H1 (cell line): ENCODE results near the gene MGMT. TPM values are rescaled to one million over a fixed set of nuclear protein-coding genes. Genes with fewer than 3 reads are reported as not detected.

Experiments
- CTCF ChIA-PET: fragments of 300-600 bp; sonication (Branson Sonifier 250); formaldehyde crosslinking; loops from one replicate; lab custom pipeline; 2021; ENCODE audit not compliant: partially characterized antibody; lab: Charles Lee
- POLR2A ChIA-PET: fragments of 300-600 bp; sonication (Branson Sonifier 250); formaldehyde crosslinking; loops from one replicate; lab custom pipeline; 2021; ENCODE audit warnings: inconsistent platforms; ENCODE audit not compliant: partially characterized antibody; lab: Charles Lee
- DNase-seq, 2 experiments: peaks; one replicate each; pipeline versions ENCODE4 v3.0.0 to v3.0.0-alpha.2; 2010 to 2022; ENCODE audit warnings: low spot score in 2 of 2, low read depth in 1 of 2, mixed read lengths in 1 of 2
- FAIRE-seq: peaks from 2 replicates; lab custom pipeline; 2011; peaks lifted over from hg19 to GRCh38; lab: Jason Lieb, UNC
- H2AFZ ChIP-seq: 2 replicates; pipeline ENCODE4 v1.8.1; 2012; ENCODE audit warnings: low read length, inconsistent platforms
- H2AK5ac ChIP-seq: 2 replicates; pipeline ENCODE4 v1.6.1; 2013; ENCODE audit warnings: low read depth, low read length
- H2BK120ac ChIP-seq: replicated peaks from 2 replicates; pipeline ENCODE3; 2013; ENCODE audit warnings: low read depth, low read length, inconsistent platforms
- H2BK12ac ChIP-seq: 2 replicates; pipeline ENCODE4 v1.6.1; 2013; ENCODE audit warnings: low read depth, low read length
- H2BK15ac ChIP-seq: 2 replicates; pipeline ENCODE4 v1.6.1; 2013; ENCODE audit warnings: low read length
- H2BK20ac ChIP-seq: 2 replicates; pipeline ENCODE4 v1.6.1; 2013; ENCODE audit warnings: low read length
- H2BK5ac ChIP-seq: 2 replicates; pipeline ENCODE4 v1.6.1; 2013; ENCODE audit warnings: low read depth, low read length
- H3K14ac ChIP-seq: 2 replicates; pipeline ENCODE4 v1.6.1; 2013; ENCODE audit warnings: inconsistent platforms; ENCODE audit not compliant: insufficient read length
- H3K18ac ChIP-seq: 2 replicates; pipeline ENCODE4 v1.6.1; 2013; ENCODE audit warnings: low read length; ENCODE audit errors: extremely low read depth
- H3K23ac ChIP-seq: 2 replicates; pipeline ENCODE4 v1.6.1; 2013; ENCODE audit warnings: inconsistent platforms; ENCODE audit not compliant: insufficient read length
- H3K23me2 ChIP-seq: 2 replicates; pipeline ENCODE4 v1.6.1; 2013; ENCODE audit warnings: low read depth, low read length
- H3K27ac ChIP-seq: 2 replicates; pipeline ENCODE4 v1.6.1; 2011; ENCODE audit warnings: low read depth, low read length, inconsistent platforms
- H3K27me3 ChIP-seq, 4 experiments: replicated peaks in 1 of 4; 1 replicate in 1 of 4; 2 replicates in 3 of 4; pipeline versions ENCODE4 v1.6.1 to v1.8.1; 2011 to 2013; ENCODE audit warnings: low read length in 3 of 4, mild to moderate bottlenecking in 3 of 4, inconsistent platforms in 2 of 4, mixed read lengths in 2 of 4, moderate library complexity in 1 of 4; ENCODE audit not compliant: control insufficient read depth in 3 of 4, insufficient read depth in 3 of 4; ENCODE audit errors: extremely low read depth in 1 of 4
- H3K36me3 ChIP-seq, 4 experiments: 2 replicates each; pipeline versions ENCODE4 v1.6.1 to v1.8.1; 2011 to 2013; ENCODE audit warnings: mild to moderate bottlenecking in 4 of 4, low read length in 3 of 4, moderate library complexity in 2 of 4, control low read depth in 1 of 4, inconsistent platforms in 1 of 4; ENCODE audit not compliant: insufficient read depth in 4 of 4, control insufficient read depth in 2 of 4
- H3K4ac ChIP-seq: replicated peaks from 2 replicates; pipeline ENCODE3; 2013; ENCODE audit warnings: low read length, low read depth, mixed read lengths, inconsistent platforms; ENCODE audit not compliant: insufficient read length
- H3K4me1 ChIP-seq, 4 experiments: replicated peaks in 1 of 4; 1 replicate in 1 of 4; 2 replicates in 3 of 4; pipeline versions ENCODE4 v1.6.1 to v1.8.1; 2011 to 2013; ENCODE audit warnings: low read length in 3 of 4, inconsistent platforms in 2 of 4, mixed read lengths in 1 of 4; ENCODE audit not compliant: insufficient read depth in 4 of 4, control insufficient read depth in 3 of 4
- H3K4me2 ChIP-seq, 2 experiments: 2 replicates each; pipeline versions ENCODE4 v1.6.1 to v1.8.1; 2011 to 2013; ENCODE audit warnings: low read depth in 2 of 2, low read length in 2 of 2, control low read depth in 1 of 2, inconsistent platforms in 1 of 2, mild to moderate bottlenecking in 1 of 2; ENCODE audit not compliant: insufficient read depth in 1 of 2
- H3K4me3 ChIP-seq, 4 experiments: fragments of 200-600, 300-600 bp in 1 of 4; sonication (generic), shearing (Covaris generic), sonication (Bioruptor Twin) in 1 of 4; 2 replicates each; pipeline versions ENCODE4 v1.5.1 to v1.8.1; 2011 to 2016; ENCODE audit warnings: low read length in 4 of 4, low read depth in 3 of 4, control low read depth in 2 of 4, inconsistent platforms in 2 of 4, mild to moderate bottlenecking in 2 of 4, mixed read lengths in 1 of 4, moderate library complexity in 1 of 4; ENCODE audit not compliant: insufficient read depth in 2 of 4; ENCODE audit errors: extremely low read depth in 1 of 4
- H3K56ac ChIP-seq: replicated peaks from 2 replicates; pipeline ENCODE3; 2013; ENCODE audit warnings: low read depth, mild to moderate bottlenecking, mixed read lengths, low read length, inconsistent platforms; ENCODE audit not compliant: insufficient read length
- H3K79me1 ChIP-seq: 2 replicates; pipeline ENCODE4 v1.6.1; 2013; ENCODE audit warnings: low read depth, low read length, control low read depth
- H3K79me2 ChIP-seq, 2 experiments: 2 replicates each; pipeline versions ENCODE4 v1.6.1 to v1.8.1; 2012 to 2013; ENCODE audit warnings: low read length in 2 of 2, mild to moderate bottlenecking in 2 of 2, inconsistent platforms in 1 of 2; ENCODE audit not compliant: insufficient read depth in 2 of 2, control insufficient read depth in 1 of 2
- H3K9ac ChIP-seq, 4 experiments: replicated peaks in 1 of 4; 1 replicate in 1 of 4; 2 replicates in 3 of 4; pipeline versions ENCODE4 v1.6.1 to v1.8.1; 2011 to 2013; ENCODE audit warnings: low read depth in 3 of 4, low read length in 3 of 4, control low read depth in 2 of 4, mild to moderate bottlenecking in 2 of 4, moderate library complexity in 2 of 4, inconsistent platforms in 1 of 4; ENCODE audit errors: extremely low read depth in 1 of 4
- H3K9me3 ChIP-seq, 2 experiments: 2 replicates each; pipeline versions ENCODE4 v1.6.1 to v1.8.1; 2012 to 2013; ENCODE audit warnings: mild to moderate bottlenecking in 2 of 2, moderate library complexity in 2 of 2, control low read depth in 1 of 2, inconsistent platforms in 1 of 2, low read depth in 1 of 2, low read length in 1 of 2, mixed read lengths in 1 of 2; ENCODE audit not compliant: insufficient read depth in 2 of 2
- H4K20me1 ChIP-seq, 2 experiments: replicated peaks in 1 of 2; 2 replicates each; pipeline versions ENCODE3 to v1.8.1; 2011 to 2013; ENCODE audit warnings: inconsistent platforms in 2 of 2, low read length in 2 of 2, mild to moderate bottlenecking in 1 of 2; ENCODE audit not compliant: insufficient read depth in 2 of 2, control insufficient read depth in 1 of 2
- H4K5ac ChIP-seq: 2 replicates; pipeline ENCODE4 v1.6.1; 2013; ENCODE audit warnings: low read length, low read depth, mixed read lengths, inconsistent platforms; ENCODE audit not compliant: insufficient read length
- H4K8ac ChIP-seq: 2 replicates; pipeline ENCODE4 v1.8.0; 2013; ENCODE audit warnings: mild to moderate bottlenecking, moderate library complexity, low read length, inconsistent platforms; ENCODE audit not compliant: insufficient read depth; ENCODE audit errors: extremely low read depth
- H4K91ac ChIP-seq: replicated peaks from 2 replicates; pipeline ENCODE3; 2013; ENCODE audit warnings: low read length, mixed read lengths, inconsistent platforms; ENCODE audit not compliant: insufficient read length
- BRCA1 ChIP-seq: IDR thresholded peaks from 2 replicates; pipeline ENCODE4 v1.6.1; 2012; ENCODE audit warnings: low read depth, low read length, improper control_type of control experiment
- EGR1 ChIP-seq: IDR thresholded peaks from 2 replicates; pipeline ENCODE4 v1.6.1; 2011; ENCODE audit warnings: low read depth, low read length, borderline replicate concordance
- JUND ChIP-seq: IDR thresholded peaks from 2 replicates; pipeline ENCODE4 v1.6.1; 2011; ENCODE audit warnings: mild to moderate bottlenecking, improper control_type of control experiment, low read length
- KDM4A ChIP-seq: IDR thresholded peaks from one replicate; pipeline ENCODE4 v1.7.1; 2012; ENCODE audit warnings: low read depth, mild to moderate bottlenecking, moderate library complexity, low read length, inconsistent platforms; ENCODE audit not compliant: severe bottlenecking
- NRF1 ChIP-seq: IDR thresholded peaks from 2 replicates; pipeline ENCODE4 v1.6.1; 2011; ENCODE audit warnings: mild to moderate bottlenecking, low read depth, low read length, improper control_type of control experiment
- WGBS, 2 experiments: shearing (Covaris generic) in 1 of 2; methylation state at CpG; one replicate each; pipeline versions ENCODE4 v1.1.6 to v1.1.7; 2013 to 2015; ENCODE audit warnings: low lambda C conversion rate in 2 of 2, mixed read lengths in 2 of 2, inconsistent platforms in 1 of 2, low coverage in 1 of 2, missing lambda C conversion rate in 1 of 2; ENCODE audit not compliant: insufficient replicate concordance in 2 of 2, insufficient coverage in 1 of 2, insufficient read length in 1 of 2; ENCODE audit errors: extremely low coverage in 1 of 2, missing lambda C conversion rate in 1 of 2; 5-methylcytosine and 5-hydroxymethylcytosine counted together
- polyA plus RNA-seq, 7 experiments: library from polyadenylated mRNA; depleted of rRNA in 3 of 7; stranded (reverse) in 5 of 7; unstranded in 2 of 7; fragments of >200 nt in 5 of 7; fragments of 200-250 nt in 2 of 7; gene quantifications; 1 replicate in 5 of 7; 2 replicates in 1 of 7; 4 replicates in 1 of 7; pipeline versions ENCODE4 v1.2.1 to v1.2.3, GENCODE V29; 2011 to 2013; ENCODE audit warnings: missing spikeins in 2 of 7, mixed read lengths in 2 of 7
- total RNA-seq: library from RNA; stranded (reverse); fragmentation: NEBNext Ultra II Directional; extraction: Animal tissue kit (Norgen Biotek cat#: 25700); gene quantifications from 2 replicates; pipeline ENCODE4 v1.2.1, GENCODE V29; 2021

Gene MGMT
- total and polyA plus RNA-seq, 2 of the 8 experiments (the other 6 are each of a cell fraction or from before 2014, with no cell fraction given), result 9.9 to 10.7 TPM

GRCh38 chr10:129501652-129502436, 34.8 kb downstream of the MGMT start:
- WGBS, 2 experiments, result 92% methylated on average over 17 of the region's 18 CpGs; no CpG with 5 or more reads in 1 of the 2 experiments
- Histone ChIP-seq H4K8ac (no peak overlapping the region), H3K9me3 (peaks cover 5 to 14% of the 10 kb centered on the region in 2 experiments), H2BK5ac (no peak overlapping the region; the same call in 1 of the 2 replicates), H3K9ac (no peak overlapping the region), H4K91ac (no peak overlapping the region), H3K18ac (no peak overlapping the region), H3K27ac (no peak overlapping the region), H3K4me1 (no peaks in the 10 kb centered on the region), H4K5ac (no peak overlapping the region), H3K4me3 (no peak overlapping the region), H3K23me2 (no peaks in the 10 kb centered on the region), H3K4me2 (no peak overlapping the region), H3K79me1 (no peaks in the 10 kb centered on the region; the same call in 1 of the 2 replicates), H2BK12ac (no peak overlapping the region), H3K36me3 (no peaks in the 10 kb centered on the region; a peak in 1 of 8 replicates), H2AFZ (no peak overlapping the region), H3K14ac (no peak overlapping the region), H3K56ac (no peak overlapping the region), H2BK15ac (no peak overlapping the region), H2BK120ac (no peak overlapping the region), H2AK5ac (no peak overlapping the region), H3K23ac (no peak overlapping the region), H3K79me2 (no peaks in the 10 kb centered on the region), H3K27me3 (no peaks in the 10 kb centered on the region), H4K20me1 (peaks cover 0 to 2% of the 10 kb centered on the region in 2 experiments), H3K4ac (no peak overlapping the region), H2BK20ac (no peak overlapping the region)
- FAIRE-seq (no peak), DNase-seq (no peak)
- CTCF ChIA-PET, result interaction anchor here (0.6 to 1.4 kb wide), 2 partner anchors 11 to 17 kb away, joined by 3 to 4 read pairs; no protein-coding TSS in a partner anchor
- POLR2A ChIA-PET, result no interaction called here
- TF ChIP-seq JUND (no peak), BRCA1 (no peak), EGR1 (no peak), NRF1 (no peak), KDM4A (no peak)
